Measurements from ENCODE around the gene PPM1D. TPM values are rescaled to one million over a fixed set of nuclear protein-coding genes. Genes with fewer than 3 reads are reported as not detected.

PPM1D gene
- total RNA-seq, 2 experiments from 2014 or later: 9.1 to 16.5 TPM

DNA sequence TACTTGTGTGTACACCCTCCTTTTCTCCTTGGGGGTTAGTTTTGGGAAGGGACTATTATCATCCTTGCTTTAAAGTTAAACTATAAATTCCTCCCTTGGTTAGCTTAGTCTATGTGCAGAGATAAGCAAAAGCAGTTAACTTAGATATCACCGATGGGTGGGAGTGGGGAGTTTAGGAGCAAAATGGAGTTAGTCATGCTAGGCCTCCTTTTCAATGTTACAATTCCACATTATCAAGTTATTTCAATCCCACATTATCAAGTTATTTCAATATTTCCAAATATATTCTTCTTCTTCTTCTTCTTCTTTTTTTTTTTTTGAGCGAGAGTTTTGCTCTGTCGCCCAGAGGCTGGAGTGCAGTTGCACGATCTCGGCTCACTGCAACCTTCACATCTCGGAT is 76.0 kb downstream of the PPM1D start:
- H3K9me2 ChIP-seq (ENCODE audit: insufficient read depth, low read length): no peaks in the 10 kb centered on the region
- ChIA-PET POLR2A (no interaction called here), CTCF (ENCODE audit: unreplicated experiment) (no interaction called here)
- no peak overlapping the region for H3K27ac ChIP-seq (ENCODE audit: low read depth, low read length, poor library complexity, severe bottlenecking)
- no peaks in the 10 kb centered on the region for H3K79me2 ChIP-seq (ENCODE audit: insufficient read depth, low read depth, low read length)
- TF ChIP-seq, protein P1, sequence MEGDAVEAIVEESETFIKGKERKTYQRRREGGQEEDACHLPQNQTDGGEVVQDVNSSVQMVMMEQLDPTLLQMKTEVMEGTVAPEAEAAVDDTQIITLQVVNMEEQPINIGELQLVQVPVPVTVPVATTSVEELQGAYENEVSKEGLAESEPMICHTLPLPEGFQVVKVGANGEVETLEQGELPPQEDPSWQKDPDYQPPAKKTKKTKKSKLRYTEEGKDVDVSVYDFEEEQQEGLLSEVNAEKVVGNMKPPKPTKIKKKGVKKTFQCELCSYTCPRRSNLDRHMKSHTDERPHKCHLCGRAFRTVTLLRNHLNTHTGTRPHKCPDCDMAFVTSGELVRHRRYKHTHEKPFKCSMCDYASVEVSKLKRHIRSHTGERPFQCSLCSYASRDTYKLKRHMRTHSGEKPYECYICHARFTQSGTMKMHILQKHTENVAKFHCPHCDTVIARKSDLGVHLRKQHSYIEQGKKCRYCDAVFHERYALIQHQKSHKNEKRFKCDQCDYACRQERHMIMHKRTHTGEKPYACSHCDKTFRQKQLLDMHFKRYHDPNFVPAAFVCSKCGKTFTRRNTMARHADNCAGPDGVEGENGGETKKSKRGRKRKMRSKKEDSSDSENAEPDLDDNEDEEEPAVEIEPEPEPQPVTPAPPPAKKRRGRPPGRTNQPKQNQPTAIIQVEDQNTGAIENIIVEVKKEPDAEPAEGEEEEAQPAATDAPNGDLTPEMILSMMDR (conservative IDR thresholded peaks at IDR 0.05; ENCODE audit: low read length): no peak
- TF ChIP-seq EZH2phosphoT487 (IDR thresholded peaks at IDR 0.05; ENCODE audit: borderline replicate concordance, low read depth, low read length): no peak
- H2AFZ ChIP-seq (ENCODE audit: low read length): no peak overlapping the region
- H3K36me3 ChIP-seq (ENCODE audit: insufficient read depth, low read length): no peaks in the 10 kb centered on the region
- no TSS peak for BruUV-seq (replicated peaks)
- no peak overlapping the region for H3K4me2 ChIP-seq (ENCODE audit: low read length)
- no peaks in the 10 kb centered on the region for H4K20me1 ChIP-seq (ENCODE audit: insufficient read depth, low read length)
- no peaks in the 10 kb centered on the region for H3K9me3 ChIP-seq (ENCODE audit: low read length)
- H3K4me3 ChIP-seq (ENCODE audit: low read depth, low read length, poor library complexity, severe bottlenecking): no peak overlapping the region
- intact Hi-C loops (cut with micrococcal nuclease; ENCODE audit: unreplicated experiment): loop anchor here (2.0 kb wide), 1 partner anchor 75 kb away; the partner anchor contains the start of gene PPM1D
- no peak for DNase-seq (ENCODE audit: low spot score)
- peaks cover 11% of the 10 kb centered on the region for H3K4me1 ChIP-seq (ENCODE audit: insufficient read depth, low read length, poor library complexity, severe bottlenecking)

DNA sequence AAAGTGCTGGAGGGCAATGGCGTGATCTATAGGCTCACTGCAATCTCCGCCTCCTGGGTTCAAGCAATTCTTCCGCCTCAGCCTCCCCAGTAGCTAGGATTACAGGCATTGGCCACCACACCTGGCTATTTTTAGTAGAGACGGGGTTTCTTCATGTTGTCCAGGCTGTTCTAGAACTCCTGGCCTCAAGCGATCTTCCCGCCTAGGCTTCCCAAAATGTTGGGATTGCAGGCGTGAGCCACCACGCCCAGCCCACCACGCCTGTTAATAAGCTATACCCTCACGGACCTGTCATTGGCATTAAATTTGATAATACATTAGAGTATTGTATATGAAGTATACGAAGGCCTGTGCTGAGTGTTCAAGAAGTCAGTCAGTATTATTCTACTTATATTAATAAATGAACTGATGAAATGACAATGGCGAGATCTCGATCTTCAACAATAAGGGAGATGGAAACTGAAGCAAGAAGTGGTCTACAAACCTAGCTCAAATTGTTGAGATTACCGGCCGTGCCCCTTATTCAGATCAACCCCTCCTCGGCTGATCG is 76.8 kb downstream of the PPM1D start:
- TSS peak; percentile 69 for BruUV-seq (replicated peaks)
- Histone ChIP-seq H3K4me3 (ENCODE audit: low read depth, low read length, poor library complexity, severe bottlenecking) (peak overlapping the region; percentile 80), H3K36me3 (ENCODE audit: insufficient read depth, low read length) (no peaks in the 10 kb centered on the region), H3K27ac (ENCODE audit: low read depth, low read length, poor library complexity, severe bottlenecking) (no peak overlapping the region), H3K4me1 (ENCODE audit: insufficient read depth, low read length, poor library complexity, severe bottlenecking) (peaks cover 11% of the 10 kb centered on the region), H3K9me2 (ENCODE audit: insufficient read depth, low read length) (no peaks in the 10 kb centered on the region), H3K9me3 (ENCODE audit: low read length) (no peaks in the 10 kb centered on the region), H3K4me2 (ENCODE audit: low read length) (peak overlapping the region; percentile 73), H4K20me1 (ENCODE audit: insufficient read depth, low read length) (no peaks in the 10 kb centered on the region), H2AFZ (ENCODE audit: low read length) (peak overlapping the region; percentile 96), H3K79me2 (ENCODE audit: insufficient read depth, low read depth, low read length) (no peaks in the 10 kb centered on the region)
- intact Hi-C loops (cut with micrococcal nuclease; ENCODE audit: unreplicated experiment): loop anchor here (2.0 kb wide), 1 partner anchor 76 kb away; the partner anchor contains the start of gene PPM1D
- no peak for DNase-seq (ENCODE audit: low spot score)
- ChIA-PET CTCF (ENCODE audit: unreplicated experiment) (interaction anchor here (1.0 kb wide), 1 partner anchor 9 kb away, joined by 3 read pairs; no protein-coding TSS in a partner anchor), POLR2A (interaction anchor here (0.5 to 1.2 kb wide), 5 partner anchors 9 to 795 kb away, joined by 3 to 4 read pairs (median 3); no protein-coding TSS in a partner anchor)
- TF ChIP-seq EZH2phosphoT487 (IDR thresholded peaks at IDR 0.05; ENCODE audit: borderline replicate concordance, low read depth, low read length): no peak
- TF ChIP-seq, protein P1 (conservative IDR thresholded peaks at IDR 0.05; ENCODE audit: low read length): no peak
